Fibroblast of skin of left quadriceps (primary cell): Measurements from ENCODE around the gene FBXW5.

ENCODE experiments used
- DNase-seq, 2 experiments: peaks; one replicate each; pipeline ENCODE4 v3.0.0-alpha.2; 2013; ENCODE audit warnings: low read depth in 2 of 2

FBXW5 gene

GRCh38 chr9:136910197-136910900, 34.2 kb downstream of the FBXW5 start:
- no peak for DNase-seq

- DNase-seq, result no peak
Measured at GRCh38 chr9:136907011-136907914, 37.3 kb downstream of the FBXW5 start.

- DNase-seq, result no peak
Measured at GRCh38 chr9:136906266-136906665, 38.3 kb downstream of the FBXW5 start.

- DNase-seq, result no peak
Measured at GRCh38 chr9:136903041-136903554, 41.4 kb downstream of the FBXW5 start.

- DNase-seq, result no peak
Measured at GRCh38 chr9:136902259-136902821, 42.2 kb downstream of the FBXW5 start.

GRCh38 chr9:136901516-136902258, 42.9 kb downstream of the FBXW5 start:
- no peak for DNase-seq

- DNase-seq, result no peak
Measured at GRCh38 chr9:136900988-136901515, 43.5 kb downstream of the FBXW5 start.

GRCh38 chr9:136900556-136900955, 44.0 kb downstream of the FBXW5 start:
- DNase-seq, result no peak

GRCh38 chr9:136899196-136899595, 45.3 kb downstream of the FBXW5 start:
- no peak for DNase-seq

GRCh38 chr9:136898483-136899100, 45.9 kb downstream of the FBXW5 start:
- no peak for DNase-seq

- DNase-seq, result no peak
Measured at GRCh38 chr9:136896027-136896426, 48.5 kb downstream of the FBXW5 start.

GRCh38 chr9:136890661-136891060, 53.9 kb downstream of the FBXW5 start:
- no peak for DNase-seq
